ELF-1 (cell line): ENCODE data around the gene TCAF1.

Source experiments
- DNase-seq: peaks from one replicate; pipeline ENCODE4 v3.0.0-alpha.2; 2016; ENCODE audit warnings: low read depth, low spot score

Gene TCAF1, protein sequence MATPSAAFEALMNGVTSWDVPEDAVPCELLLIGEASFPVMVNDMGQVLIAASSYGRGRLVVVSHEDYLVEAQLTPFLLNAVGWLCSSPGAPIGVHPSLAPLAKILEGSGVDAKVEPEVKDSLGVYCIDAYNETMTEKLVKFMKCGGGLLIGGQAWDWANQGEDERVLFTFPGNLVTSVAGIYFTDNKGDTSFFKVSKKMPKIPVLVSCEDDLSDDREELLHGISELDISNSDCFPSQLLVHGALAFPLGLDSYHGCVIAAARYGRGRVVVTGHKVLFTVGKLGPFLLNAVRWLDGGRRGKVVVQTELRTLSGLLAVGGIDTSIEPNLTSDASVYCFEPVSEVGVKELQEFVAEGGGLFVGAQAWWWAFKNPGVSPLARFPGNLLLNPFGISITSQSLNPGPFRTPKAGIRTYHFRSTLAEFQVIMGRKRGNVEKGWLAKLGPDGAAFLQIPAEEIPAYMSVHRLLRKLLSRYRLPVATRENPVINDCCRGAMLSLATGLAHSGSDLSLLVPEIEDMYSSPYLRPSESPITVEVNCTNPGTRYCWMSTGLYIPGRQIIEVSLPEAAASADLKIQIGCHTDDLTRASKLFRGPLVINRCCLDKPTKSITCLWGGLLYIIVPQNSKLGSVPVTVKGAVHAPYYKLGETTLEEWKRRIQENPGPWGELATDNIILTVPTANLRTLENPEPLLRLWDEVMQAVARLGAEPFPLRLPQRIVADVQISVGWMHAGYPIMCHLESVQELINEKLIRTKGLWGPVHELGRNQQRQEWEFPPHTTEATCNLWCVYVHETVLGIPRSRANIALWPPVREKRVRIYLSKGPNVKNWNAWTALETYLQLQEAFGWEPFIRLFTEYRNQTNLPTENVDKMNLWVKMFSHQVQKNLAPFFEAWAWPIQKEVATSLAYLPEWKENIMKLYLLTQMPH

DNA sequence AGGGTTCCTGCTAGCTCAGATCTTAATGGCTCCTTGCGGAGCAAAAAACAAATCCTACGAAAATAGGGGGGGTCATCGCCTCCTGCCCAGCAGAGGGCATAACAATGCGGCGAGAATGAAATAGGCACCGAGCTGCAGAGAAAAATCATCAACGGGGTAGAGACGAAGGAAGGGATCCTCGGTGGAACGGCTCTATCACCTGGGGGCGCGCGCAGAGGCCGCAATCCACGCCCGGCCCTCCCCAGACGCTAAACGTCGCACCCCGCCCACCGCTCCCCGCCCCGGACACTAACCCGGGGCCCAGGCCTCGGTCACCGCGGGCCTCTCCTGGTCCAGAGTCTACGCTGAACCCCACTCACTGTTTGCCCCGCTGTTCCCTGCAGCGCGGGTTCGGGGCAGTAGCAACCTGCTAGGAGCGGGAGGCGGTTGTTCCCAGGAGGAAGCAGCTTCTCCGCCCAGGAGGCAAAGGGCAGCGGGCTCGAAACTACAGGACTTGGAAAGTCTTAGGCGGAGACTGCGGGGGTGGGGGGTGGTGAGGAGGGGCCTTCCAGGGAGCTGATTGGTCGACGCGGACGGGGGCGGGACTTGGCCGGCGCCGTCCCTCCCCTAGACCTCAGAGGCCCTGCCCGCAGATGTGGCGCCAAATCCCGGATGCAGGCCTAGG is at the start of gene TCAF1:
Gene TCAF1, minus strand, starts transcription at position 509 of the 664 bp plus-strand sequence. CDS start 25,568 bp downstream, outside the sequence.
- DNase-seq: peak; percentile 97

DNA sequence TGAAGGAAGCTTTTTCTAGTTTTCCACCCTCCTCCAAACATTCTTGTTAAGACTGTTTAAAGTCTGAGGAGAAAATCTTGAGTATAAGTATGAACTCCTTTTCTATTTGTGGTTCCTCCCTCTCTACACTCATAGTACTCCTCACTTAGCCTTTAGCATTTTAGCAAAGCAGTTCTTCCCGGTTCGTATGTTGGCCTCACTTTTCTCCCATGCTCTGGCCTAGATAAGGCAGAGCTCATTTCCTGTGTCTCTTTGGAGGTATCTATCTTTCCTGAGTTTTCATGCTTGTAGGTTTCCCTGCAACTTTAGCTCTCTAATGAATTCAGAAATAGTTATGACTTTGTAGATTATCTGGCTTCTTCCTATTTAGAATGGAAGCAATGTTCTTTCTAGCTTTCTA is 46.8 kb upstream of the TCAF1 start:
- no peak for DNase-seq

DNA sequence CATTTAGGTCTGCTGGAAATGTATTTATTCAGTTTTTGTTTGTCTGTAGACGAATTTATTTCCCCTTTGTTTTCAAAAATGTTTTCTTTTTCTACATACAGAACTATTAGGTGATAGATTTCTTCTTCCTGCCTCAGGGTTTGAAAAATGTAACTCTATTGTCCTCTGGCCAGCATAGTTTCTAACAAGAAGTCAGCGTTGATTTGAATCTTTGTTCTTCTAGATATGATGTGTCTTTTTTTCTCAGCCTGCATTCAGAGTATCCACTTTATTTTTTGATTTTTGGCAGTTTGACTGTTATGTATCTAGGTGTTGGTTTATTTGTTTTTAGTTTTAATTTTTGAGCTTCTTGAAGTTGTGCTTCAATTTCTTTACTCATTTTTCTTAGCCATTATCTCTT is 45.1 kb upstream of the TCAF1 start:
- no peak for DNase-seq

DNA sequence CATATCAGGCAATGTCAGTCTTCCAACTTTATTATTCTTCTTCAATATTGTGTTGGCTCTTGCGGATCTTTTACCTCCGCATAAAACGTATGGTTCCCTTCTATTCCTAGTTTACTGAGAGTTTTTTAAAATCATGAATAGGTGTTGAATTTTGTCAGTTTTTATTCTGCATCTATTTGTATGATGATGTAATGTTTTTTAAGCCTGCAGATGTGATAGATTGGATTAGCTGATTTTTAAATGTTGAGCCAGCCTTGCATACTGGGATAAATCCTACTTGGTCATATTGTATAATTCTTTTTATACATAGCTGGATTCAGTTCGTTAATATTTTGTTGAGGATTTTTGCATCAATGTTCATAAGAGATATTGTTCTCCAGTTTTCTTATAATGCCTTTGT is 43.4 kb upstream of the TCAF1 start:
- no peak for DNase-seq

DNA sequence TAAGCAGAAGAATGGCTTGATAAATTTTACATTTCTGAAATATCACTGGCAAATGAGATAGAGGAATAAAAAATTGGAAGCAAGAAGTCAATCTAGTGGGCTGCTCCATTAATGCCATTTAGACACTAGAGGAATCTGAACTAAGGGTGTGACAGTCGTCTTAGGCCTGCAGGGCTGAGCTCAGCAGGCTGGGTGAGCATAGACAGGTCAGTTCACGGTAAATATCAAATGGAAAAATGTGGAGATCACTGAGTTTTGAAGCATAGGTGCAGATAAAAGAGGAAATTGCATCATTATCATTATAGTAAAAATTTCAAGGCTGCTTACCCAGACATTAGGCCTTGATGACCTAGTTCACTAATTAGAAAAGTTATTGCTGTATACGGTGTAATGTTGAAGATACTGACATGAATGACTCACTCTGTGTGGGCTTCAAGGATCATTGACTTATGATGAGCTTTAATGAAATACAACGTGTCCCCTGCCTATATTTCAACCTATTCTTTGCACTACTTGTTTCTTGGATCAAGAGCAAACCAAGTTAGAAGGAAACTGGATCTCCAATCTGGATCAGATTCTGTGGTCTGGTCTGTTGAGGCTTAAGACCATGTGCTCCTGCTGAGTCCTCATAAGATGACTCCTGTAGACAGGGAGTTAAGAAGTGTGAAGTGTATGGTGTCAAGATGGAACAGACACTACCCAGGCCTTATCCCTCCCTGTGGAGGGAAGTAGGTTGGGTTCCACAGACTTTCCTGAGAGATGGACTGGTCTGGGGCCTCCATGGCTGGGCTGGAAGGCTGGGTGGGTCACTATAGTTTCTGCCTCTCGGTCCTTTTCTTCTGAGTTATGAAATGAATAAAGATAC is 36.6 kb upstream of the TCAF1 start:
- DNase-seq: no peak

DNA sequence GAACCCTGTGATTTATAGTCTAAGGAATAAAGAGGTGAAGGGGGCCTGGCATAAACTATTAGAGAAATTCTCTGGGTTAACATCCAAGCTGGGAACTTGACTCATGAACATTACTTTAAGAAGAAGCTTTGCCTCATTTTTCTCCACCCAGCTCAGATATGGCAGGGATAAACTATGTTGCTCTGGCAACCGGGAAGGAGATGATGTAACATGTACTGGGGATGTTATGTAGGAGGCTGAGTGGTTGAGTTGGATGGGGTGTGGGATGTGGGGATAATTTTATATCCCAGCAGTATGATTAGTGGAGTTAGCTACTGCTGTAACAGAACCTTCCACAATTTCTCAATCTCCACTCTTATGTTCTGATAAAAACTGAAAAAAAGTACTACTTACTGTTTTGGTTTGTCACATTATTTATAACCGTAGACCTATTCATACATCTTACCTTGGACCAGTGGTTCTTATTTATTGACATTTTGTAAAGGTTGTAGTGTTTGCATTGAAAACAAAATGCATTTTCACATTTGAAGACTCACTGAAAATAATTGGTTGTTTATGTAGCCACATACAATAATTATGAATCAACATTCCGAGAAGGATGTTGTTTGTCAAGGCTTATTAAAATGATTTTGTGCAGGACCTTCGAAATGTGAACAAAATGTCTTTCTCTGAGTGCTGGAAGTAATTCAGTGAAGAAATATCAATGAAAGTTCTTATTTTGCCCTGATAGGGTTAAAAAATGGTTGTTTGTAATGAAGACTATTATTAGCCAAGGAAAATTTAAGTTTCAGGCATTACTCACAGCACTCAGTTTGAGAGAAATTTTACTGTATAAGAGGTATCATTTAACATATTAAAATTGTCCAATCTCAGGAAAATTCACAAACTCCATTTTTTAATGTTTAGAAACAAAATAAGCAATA is 34.4 kb upstream of the TCAF1 start:
- no peak for DNase-seq

DNA sequence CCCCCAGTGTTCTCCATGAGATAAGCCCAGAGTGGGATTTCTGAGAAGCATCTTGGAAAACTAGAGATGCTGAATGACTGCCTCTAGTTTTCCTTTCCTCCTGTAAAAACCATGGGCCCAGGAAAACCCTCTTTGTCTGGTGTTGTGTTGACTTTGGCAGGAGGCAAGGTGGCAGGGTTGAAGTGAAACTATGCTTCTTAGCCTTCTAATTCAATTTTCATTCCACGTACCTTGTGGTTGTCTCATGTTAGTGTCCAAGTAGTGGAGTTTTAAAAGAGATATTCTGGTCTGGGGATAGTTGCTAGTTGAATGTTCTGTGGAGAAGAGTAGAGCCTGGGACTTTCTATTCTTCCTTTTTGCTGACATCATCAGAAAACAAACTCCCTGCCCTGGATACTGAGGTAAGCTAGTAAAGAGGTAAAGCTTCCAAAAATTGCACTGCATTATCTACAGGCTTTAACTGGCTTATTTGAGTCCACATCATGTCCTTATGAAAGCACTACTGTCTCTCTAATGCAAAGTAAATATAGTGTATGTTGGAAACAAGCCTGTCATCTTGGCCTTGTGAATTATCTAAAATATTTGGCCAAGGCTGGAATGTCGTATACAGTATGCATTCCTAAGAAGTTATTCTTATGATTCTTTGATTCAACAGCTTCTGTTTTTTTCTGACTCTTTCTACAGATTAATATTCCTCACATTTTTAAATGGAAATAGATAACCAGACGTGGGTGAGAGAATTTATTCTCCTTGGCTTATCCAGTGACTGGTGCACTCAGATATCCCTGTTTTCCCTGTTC is 32.8 kb upstream of the TCAF1 start, which contains the start of gene OR2F2:
Gene OR2F2, plus strand, starts transcription at position 708 of the 800 bp plus-strand sequence. Its CDS starts 0 bp downstream, at position 708.
- DNase-seq: no peak

DNA sequence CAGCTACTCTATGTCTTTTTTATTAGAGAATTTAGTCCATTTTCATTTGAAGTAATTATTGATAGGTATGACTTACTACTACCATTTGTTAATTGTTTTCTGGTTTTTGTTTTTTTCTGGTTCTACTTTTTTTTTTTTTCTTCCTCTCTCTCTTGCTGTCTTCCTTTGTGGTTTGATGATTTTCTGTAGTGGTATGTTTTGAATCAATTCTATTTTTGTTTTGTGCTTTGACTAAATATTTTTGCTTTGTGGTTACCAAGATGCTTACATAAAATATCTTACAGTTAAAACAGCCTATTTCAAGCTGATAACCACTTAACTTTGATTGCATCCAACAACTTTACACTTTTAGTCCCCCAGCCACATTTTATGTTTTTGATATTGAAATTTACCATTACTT is 29.8 kb upstream of the TCAF1 start:
- DNase-seq: no peak

DNA sequence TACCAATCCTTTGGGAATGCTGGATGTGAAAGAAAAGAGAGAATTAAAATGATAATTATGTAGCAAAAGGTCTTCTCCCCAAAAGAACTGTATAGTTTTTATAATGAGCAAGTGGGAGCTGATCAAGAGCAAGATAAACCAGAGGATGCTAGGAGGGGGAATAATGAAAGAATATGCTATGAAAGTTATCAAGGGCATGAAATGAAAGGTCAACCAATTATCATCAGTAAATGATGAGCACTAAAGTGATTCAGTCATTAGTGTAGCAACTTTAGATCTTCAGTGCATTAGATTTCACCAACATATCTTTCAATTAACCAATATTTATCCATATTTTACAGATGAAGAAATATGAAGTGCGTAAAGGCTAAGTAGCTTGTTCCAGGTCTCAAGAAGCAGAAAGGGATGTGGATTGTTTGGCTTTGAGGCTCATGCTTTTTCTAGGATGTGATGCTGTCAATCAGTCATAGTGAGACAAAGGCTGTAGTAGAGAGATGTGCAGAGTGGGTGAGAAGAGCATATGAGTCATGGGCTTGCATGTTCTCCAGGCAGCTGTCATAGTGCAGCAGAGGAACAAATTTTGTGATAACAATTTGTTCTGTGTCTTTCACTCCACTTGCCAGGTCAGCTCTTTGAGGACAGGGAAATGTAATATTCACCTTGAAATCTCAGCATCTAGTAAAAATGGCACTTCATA is 27.4 kb upstream of the TCAF1 start:
- no peak for DNase-seq

DNA sequence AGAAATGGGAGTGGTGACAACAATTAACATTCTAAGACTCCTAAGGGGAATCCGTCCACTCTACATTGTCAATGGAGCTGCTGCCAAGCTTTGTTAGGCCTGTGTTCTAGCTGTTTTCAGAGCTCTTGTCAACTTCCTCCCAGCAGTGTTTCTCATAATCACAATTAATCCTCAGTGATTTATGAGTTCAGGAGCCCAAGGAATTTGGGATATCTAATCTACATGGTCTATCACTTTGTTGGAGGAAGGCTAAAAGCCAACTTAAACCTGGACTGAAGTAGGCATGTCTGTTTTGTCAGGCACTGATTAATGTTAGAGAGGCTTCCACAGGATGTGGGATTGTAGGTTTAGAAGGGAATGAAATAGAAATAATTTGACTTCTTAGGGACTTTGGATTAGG is 22.9 kb upstream of the TCAF1 start:
- peak; percentile 6 for DNase-seq

DNA sequence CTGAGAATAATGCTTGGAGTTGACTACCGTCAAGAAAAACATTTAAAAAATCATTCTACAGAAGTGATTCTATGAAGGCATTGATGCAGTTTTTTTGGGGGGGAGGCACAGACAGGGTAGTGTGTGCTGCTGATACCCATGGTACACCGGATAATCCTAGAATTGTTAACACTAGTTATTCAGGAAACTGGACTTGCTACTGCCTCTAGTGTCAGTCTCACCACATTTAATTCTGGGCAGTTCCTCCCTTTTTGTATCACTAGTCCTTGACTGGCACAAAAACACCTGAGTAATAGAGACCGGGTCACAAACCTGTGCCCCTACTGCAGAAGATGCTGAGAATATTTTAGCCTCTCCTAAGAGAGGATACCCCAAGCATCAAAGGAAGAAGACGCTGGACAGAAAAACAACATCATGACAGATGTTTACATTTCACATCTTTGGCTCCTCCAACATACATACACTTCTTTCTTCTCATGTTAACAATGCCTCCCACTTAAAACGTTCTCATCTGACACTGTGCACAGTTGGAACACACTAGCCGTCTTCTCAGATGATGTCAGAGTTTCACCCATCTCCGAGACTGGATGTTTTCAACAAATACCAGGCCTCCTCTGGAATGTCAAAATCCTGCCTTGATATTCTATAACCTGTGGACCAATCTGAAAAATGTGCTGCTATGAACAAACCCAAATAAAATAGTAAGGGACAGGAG is 13.1 kb upstream of the TCAF1 start:
- no peak for DNase-seq

DNA sequence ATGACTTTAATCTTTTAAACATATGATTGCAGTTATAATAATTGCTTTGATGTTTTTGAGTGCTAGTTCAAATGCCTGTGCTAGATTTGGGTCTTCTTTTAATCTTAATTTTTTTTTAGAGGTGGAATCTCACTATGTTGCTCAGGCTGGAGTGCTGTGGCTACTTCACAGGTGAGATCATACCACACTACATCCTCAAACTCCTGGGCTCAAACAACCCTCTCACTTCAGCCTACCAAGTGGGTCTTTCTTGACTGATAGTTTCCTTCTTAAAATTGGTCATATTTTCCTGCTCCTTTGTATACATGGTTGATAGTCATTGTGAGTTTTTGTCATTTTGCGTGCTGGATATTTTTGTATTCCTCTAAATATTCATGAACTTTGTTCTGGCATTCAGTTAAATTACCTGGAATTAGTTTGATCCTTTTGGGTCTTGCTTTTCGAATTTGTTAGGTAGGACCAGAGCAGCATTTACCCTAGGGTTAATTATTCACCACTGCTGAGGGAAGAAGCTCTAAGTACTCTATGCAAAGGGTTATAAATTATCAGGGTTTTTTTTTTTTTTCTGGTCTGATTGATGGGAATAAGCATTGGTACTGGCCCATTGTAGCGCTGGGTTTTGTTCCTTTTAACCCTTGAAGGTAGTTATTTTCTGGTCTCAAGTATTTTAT is 12.1 kb upstream of the TCAF1 start:
- no peak for DNase-seq

DNA sequence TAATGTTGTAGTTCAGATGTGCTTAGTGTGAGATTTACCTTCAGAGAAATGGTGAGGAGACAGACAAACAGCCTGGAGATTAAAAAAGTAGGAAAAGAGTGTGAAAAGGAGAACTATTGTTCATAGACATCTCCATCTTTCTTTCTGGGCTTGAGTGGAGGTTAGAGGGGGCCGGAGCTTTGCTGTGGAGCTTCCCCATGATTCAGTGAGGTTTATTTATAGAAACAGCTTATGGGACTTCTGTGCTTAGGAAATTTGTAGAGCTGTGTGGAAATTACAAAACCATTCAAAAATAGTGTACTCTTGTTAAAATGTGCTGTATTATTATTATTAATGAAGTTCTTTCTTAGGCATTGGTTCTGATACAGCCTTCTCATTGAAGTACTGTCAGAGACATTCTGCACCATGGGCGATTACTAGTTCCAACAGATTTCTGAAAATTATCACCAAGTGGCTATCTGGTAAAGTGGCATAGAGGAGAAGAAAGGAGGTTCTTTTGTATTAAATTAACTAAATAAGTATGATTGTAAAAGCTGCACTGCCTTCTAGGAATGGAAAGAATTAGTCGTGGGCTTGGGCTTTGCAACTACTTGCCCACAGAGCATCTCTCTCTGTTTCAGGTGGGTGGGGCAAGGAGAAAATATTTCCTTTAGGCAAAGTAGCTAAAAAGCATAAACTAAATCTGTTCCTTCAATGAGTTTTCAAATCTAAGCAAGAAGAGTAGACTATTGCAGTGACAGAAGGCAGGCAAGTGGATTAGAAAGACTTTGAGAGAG is 8.7 kb upstream of the TCAF1 start:
- no peak for DNase-seq

DNA sequence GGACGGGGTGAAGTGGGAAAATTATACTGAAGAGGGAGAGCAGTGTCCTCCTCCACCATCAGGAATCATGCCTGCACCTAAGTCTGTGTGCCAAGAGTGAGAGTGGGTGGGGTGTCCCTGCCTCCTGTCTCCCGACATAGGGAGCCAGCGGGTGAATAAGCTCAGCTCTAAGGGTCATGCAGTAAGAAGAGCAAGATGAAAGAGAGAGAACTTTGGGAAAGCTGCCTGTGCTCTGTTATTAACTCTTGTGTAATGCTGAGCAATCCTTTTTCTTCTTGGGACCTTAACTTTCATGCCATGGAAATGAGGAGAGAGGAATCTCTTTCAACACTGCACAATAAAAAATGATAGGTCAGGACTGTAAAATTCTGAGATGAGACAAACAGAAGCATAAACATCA is 7.9 kb upstream of the TCAF1 start:
- DNase-seq: no peak

DNA sequence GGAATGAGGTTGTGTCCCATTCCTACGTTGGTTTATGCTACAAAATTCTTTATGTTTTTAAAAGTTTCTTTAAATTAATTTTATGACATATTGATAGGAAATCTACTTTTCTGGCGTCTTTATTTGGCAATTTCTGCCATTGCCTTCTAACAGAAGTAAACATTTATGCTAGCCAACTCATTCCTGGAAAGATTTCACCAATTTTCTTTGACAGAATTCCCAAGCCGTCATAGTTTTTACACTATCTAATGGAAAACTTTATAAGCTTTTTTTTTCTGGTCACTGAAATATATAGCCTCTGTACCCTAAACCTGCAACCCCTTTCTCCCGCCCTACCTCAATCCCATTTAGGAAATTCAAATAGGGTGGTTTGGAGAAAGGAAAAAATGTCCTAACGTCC is 6.1 kb upstream of the TCAF1 start:
- DNase-seq: no peak

DNA sequence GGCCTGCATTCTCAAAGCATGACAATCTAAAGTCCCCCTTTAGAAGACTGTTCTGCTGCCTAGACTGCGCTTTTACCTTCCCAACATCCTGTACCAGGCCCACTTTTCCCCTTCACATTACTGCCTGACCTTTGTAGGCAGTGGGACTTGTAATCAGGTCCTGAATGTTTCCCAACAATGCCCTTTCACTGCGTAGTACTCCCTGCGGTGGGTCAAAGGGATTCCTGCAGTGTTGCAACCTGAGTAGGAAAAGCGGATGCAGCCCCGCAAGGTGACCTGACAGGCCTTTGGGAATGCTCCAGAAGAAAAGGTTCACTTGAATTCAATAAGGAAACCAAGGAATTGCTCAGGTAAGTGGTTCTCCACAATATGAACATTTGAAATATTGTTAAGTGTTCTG is 4.9 kb upstream of the TCAF1 start:
- DNase-seq: peak; percentile 72

DNA sequence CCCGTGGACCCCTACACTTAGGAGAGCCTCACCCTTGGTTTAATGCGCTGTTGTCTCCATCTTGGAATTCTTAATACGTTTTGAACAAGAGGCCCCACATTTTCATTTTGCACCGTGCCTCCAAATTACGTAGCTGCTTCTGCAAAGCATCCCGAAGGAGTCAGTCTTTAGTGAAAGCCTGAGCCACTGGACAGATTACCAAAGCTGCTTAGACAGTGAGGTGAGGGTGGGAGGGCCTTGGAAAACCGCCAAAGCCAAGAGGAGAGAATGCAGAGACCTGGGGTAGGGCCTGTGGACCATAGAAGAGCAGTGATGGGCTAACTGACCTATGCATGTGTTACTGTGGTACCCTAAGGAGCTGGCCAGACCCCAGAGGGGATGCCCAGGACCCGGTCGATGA is 4.2 kb upstream of the TCAF1 start:
- DNase-seq: no peak
